SKM-1 treated with dmso at 0.1 percent for 144 hours (cell line): ENCODE results near the gene MLXIP.
"Not testable (repeated sequence)": the region's sequence is repeated elsewhere in the genome, so short reads cannot be mapped to it uniquely, and the experiment has no call there.

Source experiments
- DNase-seq: peaks from one replicate; lab custom pipeline; 2025; ENCODE audit not compliant: unreplicated experiment; lab: John Stamatoyannopoulos, UW

Gene MLXIP

DNA sequence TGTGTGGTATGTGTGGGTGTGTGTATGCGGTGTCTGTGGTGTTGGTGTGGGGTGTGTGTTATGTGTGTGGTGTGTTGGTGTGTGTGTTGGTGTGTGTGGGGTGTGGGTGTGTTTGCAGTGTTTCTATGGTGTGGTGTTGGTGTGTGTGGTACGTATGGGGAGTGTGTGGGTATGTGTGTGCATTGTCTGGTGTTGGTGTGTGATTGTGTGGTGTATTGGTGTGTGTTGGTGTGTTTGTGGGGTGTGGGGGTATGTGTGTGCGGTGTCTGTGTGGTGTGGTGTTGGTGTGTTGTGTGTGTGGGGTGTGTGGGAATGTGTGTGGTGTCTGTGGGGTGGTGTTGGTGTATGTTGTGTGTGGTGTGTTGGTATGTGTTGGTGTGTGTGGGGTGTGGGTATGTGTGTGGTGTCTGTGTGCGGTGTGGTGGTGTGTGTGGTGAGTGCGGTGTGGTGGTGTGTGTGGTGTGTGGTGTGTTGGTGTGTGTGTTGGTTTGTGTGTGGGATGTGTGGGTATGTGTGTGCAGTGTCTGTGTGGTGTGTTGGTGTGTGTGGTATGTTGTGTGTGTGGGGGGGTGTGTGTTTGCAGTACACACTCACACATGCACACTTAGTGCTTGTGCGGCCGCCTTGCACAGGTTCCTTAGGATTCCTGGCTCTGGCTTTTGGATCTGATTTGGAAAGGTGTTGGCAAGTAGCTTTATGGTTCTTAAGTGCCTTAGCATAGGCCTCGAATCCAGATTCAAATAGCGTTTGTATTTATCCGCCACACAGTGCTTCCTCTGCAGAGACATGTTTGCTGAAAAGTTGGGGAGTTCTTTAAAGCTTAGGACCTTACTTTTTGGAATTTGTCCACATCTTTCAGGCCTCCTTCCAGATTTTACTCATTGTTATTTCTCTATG lies 16.4 kb downstream of the MLXIP start:
- DNase-seq, result no peak

DNA sequence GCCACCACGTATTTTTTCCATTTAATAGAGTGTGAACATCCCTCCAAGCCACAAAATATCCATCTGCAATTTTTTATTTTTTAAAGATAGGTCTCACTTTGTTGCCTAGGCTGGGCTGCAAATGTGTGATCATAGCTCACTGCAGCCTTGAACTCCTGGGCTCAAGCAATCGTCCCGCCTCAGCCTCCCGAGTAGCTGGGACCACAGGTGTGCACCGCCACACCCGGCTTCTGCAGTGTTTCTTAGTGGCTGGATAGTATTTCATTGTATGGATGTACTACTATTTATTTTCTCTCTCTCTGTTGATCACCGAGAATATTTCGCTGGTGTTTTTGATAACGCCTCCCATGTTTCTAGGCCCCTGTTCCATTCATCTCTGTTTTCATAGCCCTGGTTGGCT lies 17.5 kb downstream of the MLXIP start:
- DNase-seq, result no peak

DNA sequence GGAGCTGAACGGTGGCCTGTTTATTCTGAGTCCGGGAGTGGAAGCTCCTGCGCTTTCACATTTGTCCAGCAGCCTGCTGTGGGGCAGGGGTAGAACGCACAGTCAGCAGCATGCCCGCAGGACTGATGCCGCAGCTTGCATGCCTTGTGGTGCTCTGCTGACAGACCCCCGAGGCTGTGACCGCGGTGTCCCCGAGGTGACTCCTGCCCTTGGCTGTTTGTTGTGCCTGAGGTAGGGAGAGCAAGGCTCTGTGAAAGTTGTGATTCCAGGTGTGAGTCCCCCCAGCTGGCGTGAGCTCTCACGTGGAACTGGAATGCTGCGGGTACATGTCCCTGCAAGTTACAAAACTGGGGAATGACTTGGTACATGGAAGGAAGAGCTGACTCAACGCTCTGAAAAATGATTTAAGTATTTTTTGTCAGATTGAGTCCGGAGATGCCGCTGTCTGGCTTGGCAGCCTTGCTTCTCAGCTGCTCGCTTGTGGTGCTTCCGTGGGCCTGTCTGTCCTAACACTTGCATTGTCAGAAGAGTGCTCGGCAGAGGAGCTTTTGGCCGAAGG lies 18.1 kb downstream of the MLXIP start:
- no peak for DNase-seq

DNA sequence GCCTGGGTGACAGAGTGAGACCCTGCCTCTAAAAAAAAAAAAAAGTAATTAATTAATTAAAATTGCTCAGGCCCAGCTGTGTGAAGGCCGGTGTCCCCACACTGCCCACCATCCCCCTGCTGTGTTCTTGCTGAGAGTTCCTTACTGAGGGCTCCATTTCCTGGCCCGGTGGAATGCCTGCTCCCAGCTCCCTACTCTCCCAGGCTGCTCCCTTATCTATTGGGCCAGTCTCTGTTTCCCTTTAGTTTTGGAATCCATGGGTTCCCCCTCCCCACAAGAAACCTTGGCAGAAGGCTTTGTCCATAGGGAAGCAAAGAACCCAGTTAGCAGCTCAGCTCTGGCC lies 19.0 kb downstream of the MLXIP start:
- no peak for DNase-seq

DNA sequence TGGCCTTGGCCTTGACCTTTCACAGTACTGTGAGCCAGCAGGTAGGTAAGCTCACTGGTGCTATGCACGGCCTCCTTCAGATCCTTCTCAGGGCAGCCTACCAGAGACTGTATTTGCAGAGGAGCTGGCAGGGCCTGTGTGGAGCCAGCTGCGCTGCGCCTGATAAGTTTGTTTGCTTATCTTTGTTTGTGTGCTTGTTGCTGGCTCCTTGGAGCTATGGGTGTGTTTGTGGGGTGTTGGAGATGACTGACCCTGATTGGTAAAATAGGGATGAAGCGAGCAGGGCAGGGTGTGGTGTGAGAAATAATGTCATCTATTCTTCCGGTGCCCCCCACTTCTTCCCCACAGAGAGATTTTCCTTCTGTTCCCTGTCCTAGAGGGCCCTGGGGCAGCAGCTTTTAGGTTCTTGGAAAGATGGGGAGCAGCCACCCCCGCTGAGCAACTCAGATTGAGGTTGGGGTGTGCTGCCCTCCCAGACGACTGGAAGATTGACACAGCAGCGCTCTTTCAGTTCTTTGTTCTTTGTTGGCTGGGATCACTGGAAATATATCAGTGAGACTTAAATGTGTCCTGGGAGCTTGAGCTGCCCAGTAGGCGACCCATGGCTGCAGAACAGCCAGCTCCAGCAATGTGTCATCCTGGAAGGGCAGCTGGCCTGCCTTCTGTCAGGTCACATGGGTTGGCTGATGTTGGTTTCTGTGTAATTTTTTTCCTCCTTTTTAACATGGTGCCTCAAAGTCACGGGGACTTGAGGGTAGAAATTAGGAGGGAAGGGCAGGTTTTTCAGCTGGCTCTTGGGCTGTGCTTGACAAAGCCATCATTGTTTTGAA lies 19.6 kb downstream of the MLXIP start:
- no peak for DNase-seq

DNA sequence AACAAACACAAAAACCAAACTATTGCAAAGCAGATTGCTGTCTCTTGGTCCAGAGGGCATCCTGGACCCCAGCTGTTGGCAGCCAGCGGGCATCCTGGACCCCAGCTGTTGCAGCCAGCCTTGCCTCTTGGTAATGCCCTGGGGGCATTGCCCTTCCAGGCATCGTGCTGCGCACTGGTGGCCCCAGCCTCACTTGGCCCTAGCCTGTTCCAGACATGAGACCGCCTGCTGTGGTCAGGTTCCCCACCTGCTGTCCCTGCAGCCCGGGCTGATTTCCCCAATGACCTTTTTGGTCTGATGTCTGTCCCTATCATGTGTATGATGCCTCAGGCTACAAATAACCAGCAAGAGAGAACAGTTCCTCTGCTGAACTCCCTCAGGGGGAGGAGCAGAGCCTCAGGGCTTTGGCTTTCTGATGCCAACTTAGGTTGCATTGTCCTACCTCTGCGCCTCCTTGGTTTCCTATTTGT lies 20.8 kb downstream of the MLXIP start:
- no peak for DNase-seq

DNA sequence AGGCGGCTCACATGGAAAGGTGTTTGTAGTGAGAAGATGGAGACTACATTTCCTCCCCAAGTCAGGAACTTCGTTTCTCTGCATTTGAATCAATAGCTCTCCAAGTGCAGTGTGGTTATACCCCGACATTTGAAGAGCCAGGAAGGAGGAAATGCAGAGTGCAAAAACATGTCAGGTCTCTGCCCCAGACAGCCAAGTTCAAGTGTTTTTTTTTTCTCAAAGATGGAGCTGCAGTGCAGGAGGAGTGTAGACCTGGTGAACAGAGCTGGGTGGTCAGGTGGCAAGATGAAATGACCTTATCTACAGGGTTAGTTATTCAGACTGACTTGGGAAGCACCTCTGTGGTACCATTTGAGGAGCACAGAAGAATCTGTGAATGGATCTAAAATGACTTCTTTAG lies 21.3 kb downstream of the MLXIP start:
- no peak for DNase-seq

DNA sequence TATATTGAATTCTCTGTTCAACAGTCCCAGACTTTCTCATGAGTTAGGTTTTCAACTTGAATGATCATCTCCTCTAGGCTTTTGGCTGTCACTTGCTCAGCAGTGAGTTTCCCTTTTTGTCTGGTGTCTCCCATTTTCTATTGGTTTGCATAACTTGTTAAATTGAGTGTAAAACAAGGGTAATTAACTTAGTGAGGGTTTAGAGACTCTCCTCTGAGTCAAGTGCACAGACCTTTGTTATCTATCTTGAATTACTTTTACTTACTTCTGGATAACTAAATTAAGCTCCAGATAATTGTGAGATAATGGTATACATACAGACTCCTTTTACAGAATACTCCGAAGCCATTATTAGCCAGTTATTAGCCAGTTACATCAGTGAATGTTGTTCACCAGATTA lies 22.0 kb downstream of the MLXIP start:
- no peak for DNase-seq

DNA sequence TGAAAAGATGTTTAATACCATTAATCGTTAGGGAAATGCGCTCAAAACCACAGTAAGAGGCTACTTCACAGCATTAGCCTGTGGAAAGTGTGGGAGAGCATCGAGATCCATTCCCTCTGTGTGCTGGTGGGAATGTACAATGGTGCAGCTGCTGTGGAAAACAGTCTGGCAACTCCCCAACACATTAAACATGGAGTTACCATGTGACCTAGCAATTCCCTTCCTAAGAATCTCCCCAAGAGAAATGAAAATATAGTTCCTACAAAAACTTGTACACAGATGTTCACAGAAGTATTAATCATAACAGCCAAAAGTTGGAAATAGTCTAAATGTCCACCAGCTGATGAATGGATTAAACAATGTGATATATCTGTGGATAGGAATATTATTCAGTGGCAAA lies 23.8 kb downstream of the MLXIP start:
- DNase-seq, result no peak

DNA sequence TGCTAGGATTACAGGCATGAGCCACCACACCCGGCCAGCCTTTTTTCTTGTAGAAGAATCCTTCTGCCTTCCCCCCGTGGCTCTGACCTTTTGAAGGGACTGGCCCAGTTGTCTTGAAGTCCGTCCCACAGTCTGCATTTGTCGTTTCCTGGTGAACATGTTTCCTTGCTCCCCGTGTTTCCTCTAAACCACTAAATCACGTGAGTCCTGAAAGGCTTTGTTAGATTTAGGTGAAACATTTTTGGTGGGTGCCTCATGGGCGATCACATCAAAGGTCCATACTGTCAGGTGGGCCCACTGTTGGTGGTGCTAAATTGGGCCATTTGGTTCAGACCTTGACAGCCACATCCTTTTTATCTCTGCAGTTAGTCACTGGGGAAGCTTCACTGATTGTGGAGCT lies 26.3 kb downstream of the MLXIP start:
- no peak for DNase-seq

DNA sequence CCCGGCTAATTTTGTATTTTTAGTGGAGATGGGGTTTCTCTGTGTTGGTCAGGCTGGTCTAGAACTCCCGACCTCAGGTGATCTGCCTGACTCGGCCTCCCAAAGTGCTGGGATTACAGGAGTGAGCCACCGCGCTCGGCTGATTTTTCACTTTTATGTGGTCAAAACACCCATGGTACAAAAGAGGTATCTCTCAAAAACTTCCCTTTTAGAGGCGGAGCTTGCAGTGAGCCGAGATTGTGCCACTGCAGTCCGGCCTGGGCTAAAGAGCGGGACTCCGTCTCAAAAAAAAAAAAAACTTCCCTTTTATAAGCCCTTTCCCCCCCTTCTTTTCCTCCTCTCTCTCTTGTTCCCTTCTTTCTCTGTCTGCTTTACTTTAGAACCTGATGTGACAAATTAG lies 26.9 kb downstream of the MLXIP start:
- not testable (repeated sequence) for DNase-seq

DNA sequence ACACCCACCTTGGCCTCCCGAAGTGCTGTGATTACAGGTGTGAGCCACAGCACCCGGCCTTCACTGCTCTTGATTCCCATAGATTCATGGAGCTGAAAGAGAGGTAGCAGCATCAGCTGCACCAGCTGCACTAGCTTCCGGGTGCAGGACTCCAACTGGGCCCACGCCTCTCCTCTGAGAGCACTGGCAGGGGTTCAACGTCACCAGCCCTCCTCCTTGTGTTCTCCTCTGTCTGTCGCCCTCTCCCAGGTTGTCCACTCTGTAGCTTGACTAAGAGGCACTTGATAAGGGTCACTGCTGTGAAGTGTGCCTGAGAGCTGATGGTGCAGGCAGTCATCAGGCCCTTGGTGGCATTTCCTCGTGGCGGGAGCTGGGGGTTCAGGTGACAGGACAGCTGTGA lies 28.3 kb downstream of the MLXIP start:
- no peak for DNase-seq

DNA sequence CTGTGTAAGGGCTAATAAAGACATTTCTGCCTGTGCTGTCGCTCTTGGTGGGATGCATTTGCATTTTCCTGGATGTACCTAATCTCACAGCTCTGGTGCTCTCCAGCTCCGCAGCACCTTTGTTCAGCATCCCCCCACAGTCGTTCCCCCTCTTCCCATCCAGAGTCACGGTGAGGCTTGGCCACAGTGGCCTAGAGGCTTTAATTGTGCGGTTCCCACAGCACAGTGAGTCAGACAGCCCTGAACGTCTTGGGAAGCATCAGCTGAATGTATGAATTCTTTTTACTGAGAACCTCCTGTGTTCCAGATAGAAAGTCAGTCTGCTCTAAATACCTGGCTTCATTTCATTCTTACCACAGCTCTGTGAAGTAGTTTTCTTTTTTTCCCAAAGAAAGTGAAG lies 28.7 kb downstream of the MLXIP start:
- DNase-seq, result no peak

DNA sequence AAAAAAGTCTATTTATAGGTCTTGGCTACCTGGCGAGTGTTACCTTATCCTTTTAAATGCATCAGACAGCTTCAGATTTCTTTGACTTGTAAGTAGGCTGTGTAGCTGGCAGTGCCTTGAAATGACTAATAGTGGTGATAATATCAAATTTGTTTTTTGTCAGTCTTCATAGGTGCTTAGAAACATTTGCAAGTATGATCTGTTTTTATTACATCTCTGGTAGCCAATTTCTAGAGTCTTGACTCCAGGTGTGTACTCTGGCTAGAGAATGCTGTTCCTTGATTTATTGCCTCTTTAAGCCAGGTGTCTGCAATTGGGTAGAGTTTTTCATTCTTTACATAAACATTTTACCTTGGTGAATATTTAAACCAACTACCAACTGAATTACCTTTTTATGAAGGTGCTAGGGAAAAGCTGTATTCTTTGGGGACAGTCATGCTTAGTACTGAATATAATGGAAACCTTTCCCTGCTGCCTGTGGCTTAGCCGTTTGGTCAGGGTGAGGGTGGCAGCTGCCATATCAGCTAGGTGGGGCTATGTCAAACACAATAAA lies 32.6 kb downstream of the MLXIP start:
- DNase-seq, result no peak

DNA sequence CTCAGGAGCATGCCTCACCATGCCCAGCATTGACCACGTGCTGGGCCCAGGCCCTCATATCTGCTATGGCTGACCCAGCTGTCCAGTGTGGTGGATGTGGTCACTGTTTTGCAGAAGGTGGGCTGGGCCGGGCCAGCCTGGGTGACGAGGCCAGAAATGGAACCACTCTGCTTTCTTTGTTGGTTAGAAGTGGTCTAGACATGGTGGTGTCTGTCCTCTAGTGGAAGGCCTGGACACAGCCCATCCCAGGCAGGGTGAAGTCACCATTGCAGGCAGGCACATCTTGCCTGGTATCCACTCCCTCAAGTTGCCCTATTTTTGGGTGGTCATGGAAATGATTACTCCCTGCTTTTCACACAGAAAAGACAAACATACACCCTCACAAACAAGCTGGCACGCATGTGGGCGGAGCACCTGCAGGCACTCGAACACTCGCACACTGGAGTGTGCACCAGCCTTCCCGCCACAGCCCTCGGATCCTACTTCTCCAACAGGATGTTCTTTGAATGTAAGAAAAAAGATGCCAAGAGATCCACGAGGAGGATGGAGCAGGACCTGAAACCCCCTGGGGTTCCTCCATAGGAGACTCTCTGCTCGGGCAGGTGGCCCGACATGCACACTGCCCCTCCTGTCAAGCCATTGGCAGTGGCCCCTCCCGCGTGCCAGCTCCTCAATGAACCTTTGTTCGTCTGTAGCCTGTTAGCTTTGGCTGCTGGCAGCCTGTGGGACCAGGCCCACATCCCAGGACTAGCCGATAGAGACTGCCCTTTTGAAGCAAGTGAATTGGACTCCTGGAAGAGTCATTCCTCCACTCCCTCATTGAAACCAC lies 38.4 kb downstream of the MLXIP start:
- no peak for DNase-seq

DNA sequence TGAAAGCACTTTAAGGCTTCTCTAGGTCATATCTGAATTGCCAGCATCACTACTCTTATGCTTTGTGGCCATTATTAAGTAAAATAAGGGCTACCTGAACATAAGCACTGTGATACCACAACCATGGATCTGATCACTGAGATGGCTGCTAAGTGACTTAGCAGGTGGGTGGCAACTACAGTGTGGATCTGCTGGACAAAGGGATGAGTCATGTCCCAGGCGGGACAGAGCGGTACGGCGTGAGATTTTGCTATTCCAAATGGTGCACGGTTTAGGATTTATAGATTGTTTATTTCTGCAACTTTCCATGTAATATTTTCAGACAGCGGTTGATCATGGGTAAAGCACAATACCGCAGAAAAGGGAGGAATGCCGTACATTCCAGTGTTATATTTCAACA lies 39.4 kb downstream of the MLXIP start:
- DNase-seq, result no peak

DNA sequence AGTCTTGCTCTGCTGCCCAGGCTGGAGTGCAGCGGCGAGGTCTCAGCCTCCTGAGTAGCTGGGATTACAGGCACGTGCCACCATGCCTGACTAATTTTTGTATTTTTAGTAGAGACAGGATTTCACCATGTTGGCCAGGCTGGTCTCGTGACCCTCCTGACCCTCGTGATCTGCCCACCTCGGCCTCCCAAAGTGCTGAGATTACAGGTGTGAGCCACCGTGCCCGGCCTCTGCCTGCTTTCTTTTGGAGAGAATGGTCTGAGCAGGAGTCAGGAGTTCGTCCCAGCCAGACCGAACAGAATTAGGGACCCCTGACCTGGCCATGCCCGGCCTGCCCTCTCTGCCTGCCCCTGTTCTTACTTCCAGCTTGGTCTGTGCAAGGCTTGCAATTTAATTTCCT lies 42.8 kb downstream of the MLXIP start:
- not testable (repeated sequence) for DNase-seq

DNA sequence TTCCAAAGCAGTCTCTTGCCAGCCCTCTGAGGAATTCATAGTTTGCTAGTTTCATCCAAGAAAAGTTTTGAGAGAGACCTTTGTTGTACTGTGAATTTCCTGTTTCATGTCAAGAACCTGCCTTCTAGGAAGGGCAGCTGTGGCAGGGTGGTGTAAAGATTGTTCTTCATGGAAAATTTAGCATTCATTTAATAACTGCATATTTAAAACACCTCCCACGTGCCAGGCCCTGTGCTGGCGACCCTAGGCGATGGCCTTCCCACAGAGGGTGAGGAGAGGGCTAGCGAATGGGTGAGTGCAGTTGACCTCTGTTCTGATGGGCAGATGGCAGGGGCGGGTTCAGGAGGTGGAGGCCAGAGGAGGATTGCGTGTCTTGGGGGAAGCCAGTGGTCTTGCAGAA lies 43.2 kb downstream of the MLXIP start:
- no peak for DNase-seq

DNA sequence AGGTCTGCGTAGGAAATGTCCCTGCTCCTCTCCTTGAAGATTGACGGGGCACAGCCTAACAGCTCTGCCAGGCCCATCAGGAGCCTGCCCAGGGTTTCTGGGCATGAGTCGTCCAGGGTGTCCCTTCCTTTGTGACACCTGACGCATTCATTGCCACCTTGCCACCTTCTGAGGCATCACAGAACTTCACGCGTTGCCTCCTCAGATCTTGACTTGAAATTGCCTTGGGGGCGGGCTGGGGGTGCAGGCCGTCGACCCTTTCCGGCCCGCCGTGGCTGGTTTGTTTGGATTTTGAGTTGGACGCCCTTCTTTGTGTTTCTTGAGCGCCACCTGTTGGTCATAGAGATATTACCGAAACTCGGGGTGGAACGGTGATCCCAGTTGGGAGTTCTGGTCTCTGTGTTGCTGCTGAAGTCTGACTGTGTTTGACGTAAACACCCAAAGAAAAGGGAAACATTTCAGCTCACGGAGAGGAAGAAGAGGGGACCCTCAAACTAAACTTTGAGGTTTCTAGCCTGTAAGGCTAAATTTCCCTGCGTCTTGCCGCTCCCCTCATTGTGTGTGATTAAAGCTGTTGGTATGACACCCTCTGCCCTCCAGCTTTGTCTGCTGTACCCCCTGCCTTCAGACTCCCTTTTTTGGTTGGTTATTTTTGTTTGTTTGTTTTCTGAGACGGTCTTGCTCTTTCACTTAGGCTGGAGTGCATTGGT lies 44.6 kb downstream of the MLXIP start:
- peak; percentile 3 for DNase-seq

DNA sequence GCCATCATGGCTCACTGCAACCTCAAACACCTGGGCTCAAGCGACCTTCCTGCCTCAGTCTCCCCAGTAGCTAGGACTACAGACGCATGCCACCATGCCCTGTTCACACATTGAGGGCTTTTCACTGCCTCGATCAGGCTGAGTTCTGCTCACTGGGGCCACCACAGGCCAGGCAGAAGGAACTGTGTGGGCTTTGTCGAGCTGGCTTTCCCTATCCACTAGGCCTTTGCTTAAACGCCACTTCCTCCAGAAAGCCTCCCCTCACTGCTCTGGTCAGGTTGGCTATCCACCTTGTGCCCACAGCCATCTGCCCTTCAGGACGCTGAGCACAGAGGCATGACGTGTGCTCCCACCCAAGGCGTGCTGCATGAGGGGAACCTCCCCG lies 45.2 kb downstream of the MLXIP start:
- DNase-seq, result no peak
